ENCODE measurements around the gene SCO2. TPM values are rescaled to one million over a fixed set of nuclear protein-coding genes. Genes with fewer than 3 reads are reported as not detected.

The SCO2 gene
- total and polyA plus RNA-seq, 2 of the 13 experiments (the other 11 are each of a cell fraction or from before 2014, with no cell fraction given): 0.32 to 3.7 TPM

- TF ChIP-seq SPEN (CRISPR knock-in tag; IDR thresholded peaks at IDR 0.05; ENCODE audit: low read depth) (peak; percentile 70; the same call in 1 of the 2 replicates), ZNF3 (CRISPR knock-in tag; IDR thresholded peaks at IDR 0.05) (no peak), NCOA2 (CRISPR knock-in tag; IDR thresholded peaks at IDR 0.05) (peak; percentile 43; the same call in 1 of the 2 replicates), ZNF589 (CRISPR knock-in tag; conservative IDR thresholded peaks at IDR 0.05) (0 out of 2 replicates have a peak, but pooled peaks have one; percentile 3), BRF2 (CRISPR knock-in tag; IDR thresholded peaks at IDR 0.05) (0 out of 2 replicates have a peak, but pooled peaks have one; percentile 61), LBX2 (CRISPR knock-in tag; IDR thresholded peaks at IDR 0.05; ENCODE audit: borderline replicate concordance) (no peak), ZNF660 (CRISPR knock-in tag; IDR thresholded peaks at IDR 0.05; ENCODE audit: borderline replicate concordance, low read depth) (peak; percentile 79; the same call in 1 of the 2 replicates), DRAP1 (CRISPR knock-in tag; IDR thresholded peaks at IDR 0.05) (peak; percentile 32; the same call in 1 of the 2 replicates), ETV5 (CRISPR knock-in tag; IDR thresholded peaks at IDR 0.05; ENCODE audit: borderline replicate concordance) (0 out of 2 replicates have a peak, but pooled peaks have one; percentile 31), FOSL1 (CRISPR knock-in tag; IDR thresholded peaks at IDR 0.05; ENCODE audit: borderline replicate concordance) (no peak), ZNF484 (CRISPR knock-in tag; IDR thresholded peaks at IDR 0.05; ENCODE audit: borderline replicate concordance, low read depth) (no peak), IRF1 (CRISPR knock-in tag; IDR thresholded peaks at IDR 0.05; ENCODE audit: low read depth) (no peak), ZHX1 (CRISPR knock-in tag; IDR thresholded peaks at IDR 0.05; ENCODE audit: low read depth) (no peak), ZKSCAN1 (IDR thresholded peaks at IDR 0.05; ENCODE audit: low read length) (no peak), SATB2 (CRISPR knock-in tag; IDR thresholded peaks at IDR 0.05) (no peak), HMGXB4 (CRISPR knock-in tag; IDR thresholded peaks at IDR 0.05; ENCODE audit: borderline replicate concordance in 1 of 2, low read depth in 1 of 2) (peak in 1 of 2 experiments; percentile 10; a peak in 2 of 4 replicates), SNRNP70 (IDR thresholded peaks at IDR 0.05; ENCODE audit: low read depth, low read length) (no peak)
Observed at GRCh38 chr22:50526834-50527801, 1.7 kb upstream of the SCO2 start (continued).

Measured in HepG2 (cell line).